LNCaP clone FGC (cell line): ENCODE measurements around the gene PRSS8.
A peak's percentile ranks its signal among the peaks of the same experiment; 100 is the strongest.
"Not testable (repeated sequence)": the region's sequence is repeated elsewhere in the genome, so short reads cannot be mapped to it uniquely, and the experiment has no call there.

Experiments used
- DNase-seq: peaks from one replicate; pipeline ENCODE4 v3.0.0-alpha.2; 2011; ENCODE audit warnings: low read depth
- H3K4me3 ChIP-seq: 2 replicates; pipeline ENCODE4 v1.5.1; 2011; ENCODE audit warnings: mild to moderate bottlenecking, low read depth, low read length, control low read depth
- TF ChIP-seq, protein P1 (sequence below): IDR thresholded peaks from 2 replicates; pipeline ENCODE4 v1.5.1; 2012; ENCODE audit warnings: mild to moderate bottlenecking; ENCODE audit not compliant: control insufficient read depth, insufficient read depth; ENCODE audit errors: extremely low read depth

PRSS8 gene

DNA sequence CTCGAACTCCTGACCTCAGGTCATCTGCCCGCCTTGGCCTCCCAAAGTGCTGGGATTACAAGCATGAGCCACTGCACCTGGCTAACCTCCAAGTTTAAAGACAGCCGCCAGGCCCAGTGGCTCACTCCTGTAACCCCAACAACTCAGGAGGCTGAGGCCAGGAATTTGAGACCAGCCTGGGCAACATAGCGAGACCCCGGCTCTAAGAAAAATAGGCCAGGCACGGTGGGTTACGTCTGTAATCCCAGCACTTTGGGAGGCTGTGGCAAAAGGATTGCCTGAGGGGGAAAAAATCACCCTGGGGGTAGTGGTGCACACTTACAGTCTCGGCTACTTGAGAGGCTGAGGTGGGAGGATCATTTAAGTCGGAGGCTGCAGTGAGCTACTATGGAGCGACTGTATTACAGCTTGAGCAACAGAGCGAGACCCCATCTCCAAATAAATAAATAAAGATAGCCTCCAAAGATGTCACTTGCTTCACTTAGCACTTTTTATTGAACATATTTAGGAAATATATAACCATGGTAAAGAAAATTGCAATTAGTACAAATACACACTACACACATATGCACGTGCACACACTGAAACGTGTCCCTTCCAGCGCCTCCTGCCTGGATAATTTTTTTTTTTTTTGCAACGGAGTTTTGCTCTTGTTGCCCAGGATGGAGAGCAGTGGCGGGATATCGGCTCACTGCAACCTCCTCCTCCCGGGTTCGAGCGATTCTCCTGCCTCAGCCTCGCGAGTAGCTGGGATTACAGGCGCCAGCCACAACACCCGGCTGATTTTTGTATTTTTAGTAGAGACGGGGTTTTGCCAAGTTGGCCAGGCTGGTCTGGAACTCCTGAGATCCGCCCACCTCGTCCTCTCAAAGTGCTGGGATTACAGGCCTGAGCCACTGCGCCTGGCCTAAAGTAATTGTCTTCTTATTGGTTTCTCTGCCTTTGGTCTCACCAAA is 28.7 kb downstream of the PRSS8 start:
- no peak overlapping the region for H3K4me3 ChIP-seq
- TF ChIP-seq, protein P1, sequence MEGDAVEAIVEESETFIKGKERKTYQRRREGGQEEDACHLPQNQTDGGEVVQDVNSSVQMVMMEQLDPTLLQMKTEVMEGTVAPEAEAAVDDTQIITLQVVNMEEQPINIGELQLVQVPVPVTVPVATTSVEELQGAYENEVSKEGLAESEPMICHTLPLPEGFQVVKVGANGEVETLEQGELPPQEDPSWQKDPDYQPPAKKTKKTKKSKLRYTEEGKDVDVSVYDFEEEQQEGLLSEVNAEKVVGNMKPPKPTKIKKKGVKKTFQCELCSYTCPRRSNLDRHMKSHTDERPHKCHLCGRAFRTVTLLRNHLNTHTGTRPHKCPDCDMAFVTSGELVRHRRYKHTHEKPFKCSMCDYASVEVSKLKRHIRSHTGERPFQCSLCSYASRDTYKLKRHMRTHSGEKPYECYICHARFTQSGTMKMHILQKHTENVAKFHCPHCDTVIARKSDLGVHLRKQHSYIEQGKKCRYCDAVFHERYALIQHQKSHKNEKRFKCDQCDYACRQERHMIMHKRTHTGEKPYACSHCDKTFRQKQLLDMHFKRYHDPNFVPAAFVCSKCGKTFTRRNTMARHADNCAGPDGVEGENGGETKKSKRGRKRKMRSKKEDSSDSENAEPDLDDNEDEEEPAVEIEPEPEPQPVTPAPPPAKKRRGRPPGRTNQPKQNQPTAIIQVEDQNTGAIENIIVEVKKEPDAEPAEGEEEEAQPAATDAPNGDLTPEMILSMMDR: no peak
- DNase-seq: no peak

DNA sequence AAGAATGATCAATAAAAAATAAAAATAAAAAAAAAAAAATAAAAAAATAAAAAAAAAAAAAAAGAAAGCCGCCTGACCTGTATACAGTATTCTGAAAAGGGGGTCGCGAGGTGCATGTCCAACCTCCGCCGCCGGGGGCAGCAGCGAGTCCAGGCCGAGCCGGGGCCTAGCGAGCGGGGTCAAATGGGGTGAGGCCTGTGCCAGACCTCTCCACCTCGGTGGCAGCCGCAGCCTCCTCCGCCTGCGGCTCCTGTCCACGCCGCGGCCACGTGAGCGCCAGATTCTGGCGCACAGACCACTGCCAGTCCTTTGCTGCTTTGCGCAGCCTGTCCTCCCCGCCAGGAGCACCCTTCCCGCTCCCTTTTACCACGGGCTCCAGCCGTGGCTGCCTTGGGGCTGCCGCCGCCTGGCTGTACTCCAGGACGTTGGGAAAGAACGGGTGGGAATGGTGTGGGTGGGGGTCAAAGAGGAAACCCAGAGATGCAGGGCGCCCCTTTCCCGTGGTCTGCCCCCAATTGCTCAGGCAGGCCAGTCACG is 29.8 kb downstream of the PRSS8 start:
- H3K4me3 ChIP-seq: no peak overlapping the region

DNA sequence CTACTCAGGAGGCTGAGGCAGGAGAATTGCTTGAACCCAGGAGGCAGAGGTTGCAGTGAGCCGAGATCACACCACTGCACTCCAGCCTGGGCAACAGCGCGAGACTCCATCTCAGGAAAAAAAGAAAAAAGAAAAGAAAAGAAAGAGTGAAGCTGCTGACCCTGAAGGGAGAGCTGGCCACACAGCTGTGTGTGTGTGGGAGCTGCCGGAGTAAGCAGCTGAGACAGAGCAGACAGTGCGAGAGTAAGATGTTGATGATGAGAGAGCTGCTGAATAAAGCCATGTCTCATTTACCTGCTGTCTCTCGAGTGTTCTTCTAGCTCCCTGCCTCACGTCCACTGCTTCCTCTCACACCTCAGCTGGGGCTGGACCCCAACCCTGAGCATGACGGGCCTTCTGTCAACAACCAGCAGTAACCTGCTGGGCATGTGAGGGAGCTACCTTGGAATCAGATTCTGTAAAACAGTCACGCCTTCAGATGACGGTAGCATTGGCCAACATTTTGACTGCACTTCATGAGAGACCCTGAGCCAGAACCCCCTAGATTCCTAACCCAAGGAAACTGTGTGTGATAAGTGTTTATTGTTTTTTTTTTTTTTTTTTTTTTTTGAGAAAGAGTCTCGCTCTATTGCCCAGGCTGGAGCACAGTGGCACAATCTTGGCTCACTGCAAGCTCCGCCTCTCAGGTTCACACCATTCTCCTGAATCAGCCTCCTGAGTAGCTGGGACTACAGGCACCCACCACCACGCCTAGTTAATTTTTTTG is 34.5 kb downstream of the PRSS8 start:
- not testable (repeated sequence) for H3K4me3 ChIP-seq, DNase-seq

More for the DNA sequence above, 29.8 kb downstream of the PRSS8 start:
- no peak for DNase-seq
- TF ChIP-seq, protein P1: peak; percentile 76

DNA sequence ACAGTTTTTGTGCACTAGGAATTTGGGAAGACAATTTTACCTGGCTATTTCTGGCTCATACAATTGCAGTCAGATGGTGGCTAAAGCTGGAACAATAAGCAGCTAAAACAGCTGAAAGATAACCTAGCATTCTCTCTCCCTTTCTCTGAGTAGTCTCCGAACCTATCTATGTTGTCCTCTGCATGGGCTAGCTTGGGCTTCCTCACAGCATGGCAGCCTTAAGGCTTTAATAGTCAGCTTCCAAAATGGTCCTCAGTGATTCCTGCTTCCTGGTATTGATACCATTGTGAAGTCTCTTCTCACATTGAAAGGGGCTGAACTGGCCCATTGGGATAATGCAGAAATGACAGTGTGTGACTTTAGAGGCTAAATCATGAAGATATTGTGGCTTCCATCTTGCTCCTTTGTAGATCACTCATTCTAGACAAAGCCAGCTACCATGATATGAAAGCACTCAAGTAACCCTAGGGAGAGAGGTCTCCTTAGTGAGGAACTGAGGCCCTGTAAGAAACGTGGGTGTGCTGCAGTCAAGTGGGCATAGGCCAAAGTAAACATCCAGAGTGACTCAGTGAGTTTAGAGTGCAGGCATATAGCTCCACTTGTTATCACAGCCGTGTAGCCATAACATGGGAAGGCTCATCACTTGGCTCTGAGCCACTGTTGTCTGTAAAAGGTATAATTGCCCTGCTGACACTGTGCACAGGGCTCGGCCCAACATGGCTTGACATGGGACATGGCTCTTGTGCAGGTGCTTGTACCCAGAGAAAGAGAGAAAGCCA is 35.5 kb downstream of the PRSS8 start:
- DNase-seq: no peak

DNA sequence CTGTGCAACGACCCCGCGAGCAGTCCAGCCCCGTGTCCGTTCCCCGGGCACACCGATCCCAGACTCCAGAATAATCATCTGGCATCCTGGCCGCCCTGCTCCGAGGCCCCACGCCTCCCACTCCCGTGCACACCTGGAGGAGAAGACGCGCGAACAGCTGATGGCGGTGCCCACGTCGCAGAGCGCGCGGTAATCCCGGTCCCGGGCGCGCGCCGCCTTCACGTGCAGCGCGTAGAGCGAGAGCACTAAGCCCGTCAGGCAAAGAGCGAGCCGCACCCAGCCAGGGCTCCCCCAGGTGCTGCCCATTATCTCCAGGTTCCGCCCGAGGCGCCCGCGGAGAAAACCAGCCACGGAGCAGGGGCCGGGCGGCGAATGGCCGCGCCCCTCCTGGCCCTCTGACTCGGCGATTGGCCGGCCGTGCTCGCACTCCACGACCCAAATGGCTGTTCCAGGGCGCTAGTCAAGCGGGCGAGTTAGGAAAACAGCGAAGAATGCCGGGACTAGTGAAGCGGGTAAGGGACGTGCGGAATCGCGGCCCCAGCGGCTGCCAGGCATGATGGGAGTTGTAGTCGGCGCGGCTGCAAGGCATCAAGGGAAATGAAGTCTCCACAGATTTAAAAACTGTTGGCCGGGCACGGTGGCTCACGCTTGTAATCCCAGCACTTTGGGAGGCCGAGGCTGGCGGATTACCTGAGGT is 41.0 kb downstream of the PRSS8 start, which contains the start of gene VKORC1:
VKORC1 (minus strand) TSS at position 374 of the 697 bp plus-strand sequence; CDS start at position 306, 68 bp downstream.
- DNase-seq: peak; percentile 98
- TF ChIP-seq, protein P1: no peak
- H3K4me3 ChIP-seq: peak within 1 kb of the TSS; percentile 99

More for the DNA sequence above, 35.5 kb downstream of the PRSS8 start:
- TF ChIP-seq, protein P1: no peak
- no peak overlapping the region for H3K4me3 ChIP-seq

DNA sequence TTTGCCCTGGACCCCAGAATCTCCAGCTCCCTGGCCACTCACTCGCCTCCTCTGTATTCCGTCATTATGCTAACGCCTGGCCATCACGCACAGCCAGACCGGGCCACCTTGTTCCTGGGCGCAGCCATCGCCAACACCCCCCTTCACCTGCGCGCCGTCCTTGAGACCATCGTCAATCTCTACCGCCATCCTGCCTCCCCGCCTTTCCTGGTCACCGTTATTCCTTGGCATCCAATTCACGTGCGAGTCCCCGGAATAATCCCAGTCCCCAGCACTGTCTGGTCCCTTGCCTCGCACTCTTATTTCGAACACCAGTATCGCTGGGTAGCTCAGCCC is 41.5 kb downstream of the PRSS8 start:
- TF ChIP-seq, protein P1: no peak
- no peak for DNase-seq
- peak overlapping the region; percentile 99 for H3K4me3 ChIP-seq
